ENCODE data around the gene CDK9.

GRCh38 chr9:127793093-127793708, 7.4 kb downstream of the CDK9 start:
- no peak for TF ChIP-seq CTCF (IDR thresholded peaks at IDR 0.05; ENCODE audit: low read depth, low read length)
- TF ChIP-seq EZH2phosphoT487 (IDR thresholded peaks at IDR 0.05; ENCODE audit: low read depth): no peak
